HG03575 (cell line): ENCODE data around the gene RGS14.

Source experiments
- ATAC-seq: cut with Tn5 transposase; IDR thresholded peaks from one replicate; pipeline ENCODE4 v1.9.1; 2021; ENCODE audit not compliant: unreplicated experiment, insufficient number of reproducible peaks, low FRiP score; ENCODE audit errors: extremely low read depth

Gene RGS14

DNA sequence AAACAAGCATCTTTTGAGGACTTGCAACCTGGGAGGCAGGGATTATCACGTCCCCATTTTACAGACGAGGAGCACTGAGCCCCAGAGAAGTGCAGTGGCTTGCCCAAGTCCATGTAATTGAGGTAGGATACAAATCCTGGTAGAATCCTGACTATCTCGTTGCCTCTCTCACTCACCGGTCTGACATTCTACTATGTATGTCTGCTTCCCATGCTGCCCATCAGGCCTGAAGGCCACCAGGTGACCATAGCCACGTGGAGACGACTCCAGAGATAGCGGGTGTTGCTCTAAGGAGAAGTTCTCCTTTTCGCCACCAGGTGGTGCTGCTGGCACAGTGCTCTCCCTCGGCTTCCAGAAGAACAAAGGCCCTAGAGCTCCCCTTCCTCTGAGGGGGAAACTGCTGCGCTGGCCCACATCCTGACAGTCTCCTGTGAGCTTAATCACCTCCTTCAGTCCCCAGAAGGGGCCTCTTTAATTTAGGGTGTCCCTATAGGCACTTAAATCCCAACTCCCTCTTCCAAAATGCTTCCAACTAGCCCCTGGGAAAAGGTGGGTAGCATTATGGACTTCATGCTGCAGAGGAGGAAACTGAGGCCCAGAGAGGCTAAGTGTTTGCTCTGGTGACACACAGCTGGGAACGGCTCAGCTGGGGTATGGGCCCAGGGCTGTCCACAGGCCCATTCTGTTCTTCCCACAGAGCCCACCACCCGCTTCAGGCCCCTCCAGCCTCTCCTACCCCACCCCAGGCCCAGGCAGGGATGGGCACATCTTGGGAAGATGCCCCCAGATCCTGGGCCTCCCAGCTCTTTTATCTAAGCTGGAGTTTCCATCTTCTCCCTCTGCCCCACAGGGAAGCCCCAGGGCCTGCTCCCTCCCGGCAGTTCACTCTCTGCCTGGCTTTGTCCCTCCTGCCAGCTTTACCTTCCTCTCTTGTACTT is 32.9 kb downstream of the RGS14 start:
- ATAC-seq = no peak

GRCh38 chr5:177392765-177393164 is 35.0 kb downstream of the RGS14 start:
- no peak for ATAC-seq

- no peak for ATAC-seq
Observed at GRCh38 chr5:177393206-177393765, 35.6 kb downstream of the RGS14 start.

DNA sequence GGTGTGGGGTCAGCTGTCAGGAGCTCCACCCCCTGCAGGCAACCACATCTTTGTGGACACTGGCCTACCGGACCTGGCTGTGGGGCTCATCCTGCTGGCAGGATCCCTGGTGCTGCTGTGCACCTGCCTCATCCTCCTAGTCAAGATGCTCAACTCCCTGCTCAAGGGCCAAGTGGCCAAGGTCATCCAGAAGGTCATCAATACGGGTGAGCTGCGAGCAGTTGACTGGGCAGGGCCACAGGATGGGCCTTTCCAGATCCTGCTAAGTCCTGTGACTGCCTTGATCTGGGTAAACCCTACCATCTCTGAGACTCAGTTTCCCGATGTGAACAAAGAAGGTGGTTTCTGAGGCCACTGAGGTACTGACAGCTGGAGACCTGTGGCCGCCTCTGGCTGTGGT is 36.3 kb downstream of the RGS14 start:
- ATAC-seq = no peak

- no peak for ATAC-seq
Observed at GRCh38 chr5:177396078-177396477, 38.4 kb downstream of the RGS14 start.

DNA sequence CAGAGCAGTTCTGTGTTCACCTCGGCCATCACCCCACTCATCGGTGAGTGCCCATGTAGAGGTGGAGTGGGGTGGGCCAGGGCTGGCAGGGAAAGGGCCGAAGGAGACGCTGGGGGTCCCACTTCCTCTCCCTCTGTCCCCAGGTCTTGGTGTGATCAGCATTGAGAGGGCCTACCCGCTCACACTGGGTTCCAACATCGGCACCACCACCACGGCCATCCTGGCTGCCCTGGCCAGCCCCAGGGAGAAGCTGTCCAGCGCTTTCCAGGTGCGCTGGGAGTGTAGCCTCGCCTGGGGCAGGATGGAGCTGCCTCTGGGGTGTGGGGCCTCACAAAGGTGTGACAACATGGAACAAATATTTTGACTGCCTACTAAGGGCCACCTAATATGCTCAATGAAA is 39.1 kb downstream of the RGS14 start:
- no peak for ATAC-seq

- no peak for ATAC-seq
Observed at GRCh38 chr5:177397875-177398390, 40.2 kb downstream of the RGS14 start.

GRCh38 chr5:177399997-177400868 is 42.5 kb downstream of the RGS14 start, which contains the start of gene PFN3:
Gene PFN3, minus strand, starts transcription at chr5:177400661. Its CDS starts 85 bp downstream, at chr5:177400576.
- ATAC-seq = no peak

GRCh38 chr5:177402271-177403043 is 44.7 kb downstream of the RGS14 start:
- ATAC-seq = no peak

GRCh38 chr5:177403102-177403791 is 45.5 kb downstream of the RGS14 start:
- ATAC-seq = no peak

GRCh38 chr5:177403792-177404640 is 46.3 kb downstream of the RGS14 start:
- no peak for ATAC-seq

DNA sequence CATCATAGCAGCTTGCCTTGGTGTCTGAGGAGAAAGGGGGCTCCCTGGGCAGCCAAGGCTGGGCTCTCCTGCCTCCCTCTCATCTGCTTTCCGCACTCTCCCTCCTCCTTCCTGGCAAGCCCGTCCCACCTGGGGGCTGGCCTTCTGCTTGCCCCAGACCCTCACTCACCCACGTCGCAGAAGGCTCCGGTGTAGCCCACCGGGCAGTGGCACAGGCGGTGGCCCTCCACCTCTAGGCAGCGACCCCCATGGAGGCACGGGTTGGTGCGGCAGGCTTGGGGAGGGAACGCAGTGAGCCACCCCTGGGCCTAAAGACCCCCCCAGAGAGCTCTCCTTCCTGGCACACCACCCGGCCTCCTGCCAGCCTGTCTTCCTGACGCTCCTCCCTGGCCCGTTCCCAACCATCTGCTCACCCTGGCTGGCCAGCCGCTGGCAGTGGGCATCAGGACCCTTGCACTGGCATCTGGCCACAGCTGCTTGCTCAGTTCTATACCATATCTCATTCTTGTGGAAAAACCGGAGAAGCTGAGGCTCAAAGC is 47.0 kb downstream of the RGS14 start:
- ATAC-seq = no peak

- no peak for ATAC-seq
Observed at GRCh38 chr5:177405312-177405711, 47.6 kb downstream of the RGS14 start.

DNA sequence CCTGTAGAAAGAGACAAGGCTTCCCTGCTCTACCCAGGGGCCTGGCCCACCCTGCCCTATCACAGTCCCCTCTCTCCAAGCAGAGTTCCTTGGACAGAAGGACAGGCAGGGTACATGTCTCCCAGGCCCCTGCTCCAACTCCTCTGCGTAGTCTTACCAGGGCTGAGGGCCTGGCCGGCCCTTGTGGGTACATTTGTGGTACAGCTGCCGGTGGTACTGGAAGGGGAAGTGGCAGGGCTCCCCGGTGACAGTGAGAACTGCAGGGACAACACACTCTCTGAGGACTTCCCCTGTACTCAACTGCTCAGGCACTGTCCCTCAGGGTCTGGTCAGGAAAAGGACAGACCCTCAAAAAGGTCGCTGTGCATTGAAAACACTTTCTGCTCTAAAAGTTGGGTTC is 48.1 kb downstream of the RGS14 start:
- ATAC-seq = no peak

- ATAC-seq = no peak
Observed at GRCh38 chr5:177409043-177409801, 51.5 kb downstream of the RGS14 start, which contains the start of gene F12. Gene F12, minus strand, starts transcription at chr5:177409564. Its CDS starts 37 bp downstream, at chr5:177409527.

DNA sequence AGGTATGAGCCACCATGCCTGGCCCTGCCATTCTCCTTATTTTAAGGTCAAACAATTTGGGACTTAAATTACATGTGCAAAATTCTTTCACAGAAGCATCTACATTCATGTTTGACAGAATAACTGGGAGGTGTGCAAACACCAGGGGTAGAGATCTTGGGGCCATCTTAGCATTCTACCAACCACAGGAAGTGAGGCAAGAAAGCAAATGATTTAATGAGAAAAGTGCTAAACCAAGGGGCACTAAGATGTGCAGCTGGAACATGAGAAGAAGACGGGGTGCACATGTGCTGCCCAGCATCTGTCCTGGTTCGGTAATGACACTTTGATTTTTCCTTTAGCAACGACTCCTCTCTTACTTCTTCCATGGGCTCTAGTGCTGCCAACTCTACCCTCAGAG is 52.9 kb downstream of the RGS14 start:
- no peak for ATAC-seq
